ENCODE results near the gene TSSK3.

Gene TSSK3, protein sequence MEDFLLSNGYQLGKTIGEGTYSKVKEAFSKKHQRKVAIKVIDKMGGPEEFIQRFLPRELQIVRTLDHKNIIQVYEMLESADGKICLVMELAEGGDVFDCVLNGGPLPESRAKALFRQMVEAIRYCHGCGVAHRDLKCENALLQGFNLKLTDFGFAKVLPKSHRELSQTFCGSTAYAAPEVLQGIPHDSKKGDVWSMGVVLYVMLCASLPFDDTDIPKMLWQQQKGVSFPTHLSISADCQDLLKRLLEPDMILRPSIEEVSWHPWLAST

GRCh38 chr1:32362474-32363313, at the start of gene TSSK3, which contains the start of gene FAM229A:
Gene TSSK3 (plus strand): TSS chr1:32362539. CDS start chr1:32362702, 163 bp downstream.
Gene FAM229A (minus strand): TSS chr1:32362485. CDS start chr1:32362091, 394 bp downstream.
- no peak for DNase-seq (ENCODE audit: low read depth, low spot score)

DNA sequence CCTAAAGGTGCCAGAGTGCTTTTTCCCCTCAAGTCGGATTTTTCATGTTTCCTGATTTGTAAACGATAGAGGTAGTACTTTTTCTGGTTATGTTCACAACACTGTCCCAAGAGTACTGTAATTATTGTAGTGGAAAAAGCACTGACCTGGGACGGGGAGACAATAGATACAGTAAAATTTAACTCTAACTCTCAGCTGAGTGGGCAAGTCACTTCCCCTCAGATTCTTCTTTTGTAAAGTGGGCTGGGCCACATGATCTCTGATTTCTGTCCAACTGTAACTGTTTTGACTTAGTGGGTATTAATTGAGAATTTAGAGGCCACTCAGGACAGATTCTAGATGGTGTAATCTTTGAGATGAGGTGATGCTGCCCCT, 45.4 kb upstream of the TSSK3 start:
- DNase-seq (ENCODE audit: low read depth, low spot score) = no peak

DNA sequence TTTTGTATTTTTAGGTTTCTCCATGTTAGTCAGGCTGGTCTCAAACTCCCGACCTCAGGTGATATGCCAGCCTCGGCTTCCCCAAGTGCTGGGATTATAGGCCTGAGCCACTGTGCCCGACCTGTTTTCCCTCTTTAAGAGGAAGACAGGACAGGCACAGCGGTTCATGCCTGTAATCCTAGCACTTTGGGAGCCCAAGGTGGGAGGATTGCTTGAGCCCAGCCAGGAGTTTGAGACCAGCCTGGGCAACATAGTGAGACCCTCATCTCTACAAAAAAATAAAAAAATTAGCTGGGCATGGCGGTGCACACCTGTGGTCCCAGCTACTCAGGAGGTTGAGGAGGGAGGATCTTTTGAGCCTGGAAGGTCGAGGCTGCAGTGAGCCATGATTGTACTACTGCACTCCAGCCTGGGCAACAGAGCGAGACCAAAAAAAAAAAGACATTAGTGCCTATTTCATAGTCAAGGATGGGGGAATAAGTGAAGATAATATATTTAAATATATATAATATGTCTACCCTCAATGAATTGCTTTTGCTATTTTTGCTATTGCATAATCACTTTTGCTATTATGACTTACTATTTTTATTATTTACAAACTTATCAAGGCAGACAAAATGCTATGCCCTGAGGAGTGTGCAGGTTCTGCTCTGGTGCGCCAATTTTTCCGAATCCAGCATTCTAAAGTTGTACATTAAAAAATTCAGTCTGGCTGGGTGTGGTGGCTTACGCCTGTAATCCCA, 44.0 kb upstream of the TSSK3 start:
- no peak for DNase-seq (ENCODE audit: low read depth, low spot score)

- no peak for DNase-seq (ENCODE audit: low read depth, low spot score)
Measured at GRCh38 chr1:32321712-32322291, 40.5 kb upstream of the TSSK3 start.

- DNase-seq (ENCODE audit: low read depth, low spot score) = no peak
Measured at GRCh38 chr1:32327204-32327603, 35.1 kb upstream of the TSSK3 start.

DNA sequence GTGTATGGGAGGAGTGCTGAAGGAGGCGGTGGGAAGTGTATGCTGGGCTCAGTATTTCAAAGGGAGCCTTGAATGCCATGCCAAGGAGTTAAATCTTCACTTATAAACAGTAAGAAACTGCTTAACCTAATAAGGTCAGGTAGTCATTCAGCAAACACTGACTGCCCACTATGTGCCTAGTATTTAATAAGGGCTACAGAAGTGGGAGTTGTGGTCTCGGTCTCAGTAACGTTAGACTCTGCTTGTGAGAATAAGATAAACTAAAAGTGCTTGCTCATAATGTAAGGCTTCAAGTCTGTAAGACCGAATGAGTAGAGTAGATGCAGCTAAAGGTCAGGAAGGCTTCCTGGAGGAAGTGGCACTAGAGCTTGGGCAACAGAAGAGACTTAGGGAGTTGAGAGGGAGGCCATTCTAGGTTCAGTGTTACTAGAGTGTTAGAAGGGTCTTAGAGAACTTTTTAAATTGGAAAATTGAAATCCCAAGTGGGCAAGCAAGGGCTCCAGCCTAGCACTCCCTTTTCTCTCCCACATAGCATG, 32.3 kb upstream of the TSSK3 start:
- no peak for DNase-seq (ENCODE audit: low read depth, low spot score)

DNA sequence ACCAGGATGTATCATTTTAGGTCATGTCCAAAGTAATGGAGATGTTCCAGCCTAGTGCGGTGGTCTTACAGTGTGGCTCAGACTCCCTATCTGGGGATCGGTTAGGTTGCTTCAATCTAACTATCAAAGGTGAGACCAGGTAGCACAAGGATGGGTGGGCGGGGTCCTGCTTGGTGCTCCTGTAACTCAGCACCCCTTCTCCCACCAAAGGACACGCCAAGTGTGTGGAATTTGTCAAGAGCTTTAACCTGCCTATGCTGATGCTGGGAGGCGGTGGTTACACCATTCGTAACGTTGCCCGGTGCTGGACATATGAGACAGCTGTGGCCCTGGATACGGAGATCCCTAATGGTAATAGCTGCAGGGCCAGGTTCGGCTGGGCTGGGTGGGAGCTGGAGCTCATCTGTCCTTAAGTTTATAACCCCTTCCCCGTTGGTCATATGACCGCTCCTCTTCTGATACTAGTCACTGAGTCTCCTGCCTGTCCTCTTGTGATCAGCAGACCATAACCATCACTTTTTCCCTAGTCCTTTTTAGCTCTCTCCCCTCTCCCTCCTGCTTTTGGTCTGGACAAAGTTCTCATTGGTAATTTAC, 31.7 kb upstream of the TSSK3 start:
- DNase-seq (ENCODE audit: low read depth, low spot score) = no peak

DNA sequence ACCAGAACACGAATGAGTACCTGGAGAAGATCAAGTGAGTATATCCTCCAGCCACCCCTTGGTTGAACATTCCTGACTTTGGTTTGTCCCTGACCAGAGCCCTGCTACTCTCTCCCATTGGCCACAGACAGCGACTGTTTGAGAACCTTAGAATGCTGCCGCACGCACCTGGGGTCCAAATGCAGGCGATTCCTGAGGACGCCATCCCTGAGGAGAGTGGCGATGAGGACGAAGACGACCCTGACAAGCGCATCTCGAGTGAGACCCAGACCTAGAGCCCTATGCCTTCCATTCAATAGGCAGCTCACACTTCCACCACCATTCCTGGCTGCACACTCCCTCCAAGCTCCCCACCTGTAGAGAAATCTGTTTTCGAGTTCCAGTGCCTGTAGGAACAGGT, 30.8 kb upstream of the TSSK3 start:
- no peak for DNase-seq (ENCODE audit: low read depth, low spot score)

DNA sequence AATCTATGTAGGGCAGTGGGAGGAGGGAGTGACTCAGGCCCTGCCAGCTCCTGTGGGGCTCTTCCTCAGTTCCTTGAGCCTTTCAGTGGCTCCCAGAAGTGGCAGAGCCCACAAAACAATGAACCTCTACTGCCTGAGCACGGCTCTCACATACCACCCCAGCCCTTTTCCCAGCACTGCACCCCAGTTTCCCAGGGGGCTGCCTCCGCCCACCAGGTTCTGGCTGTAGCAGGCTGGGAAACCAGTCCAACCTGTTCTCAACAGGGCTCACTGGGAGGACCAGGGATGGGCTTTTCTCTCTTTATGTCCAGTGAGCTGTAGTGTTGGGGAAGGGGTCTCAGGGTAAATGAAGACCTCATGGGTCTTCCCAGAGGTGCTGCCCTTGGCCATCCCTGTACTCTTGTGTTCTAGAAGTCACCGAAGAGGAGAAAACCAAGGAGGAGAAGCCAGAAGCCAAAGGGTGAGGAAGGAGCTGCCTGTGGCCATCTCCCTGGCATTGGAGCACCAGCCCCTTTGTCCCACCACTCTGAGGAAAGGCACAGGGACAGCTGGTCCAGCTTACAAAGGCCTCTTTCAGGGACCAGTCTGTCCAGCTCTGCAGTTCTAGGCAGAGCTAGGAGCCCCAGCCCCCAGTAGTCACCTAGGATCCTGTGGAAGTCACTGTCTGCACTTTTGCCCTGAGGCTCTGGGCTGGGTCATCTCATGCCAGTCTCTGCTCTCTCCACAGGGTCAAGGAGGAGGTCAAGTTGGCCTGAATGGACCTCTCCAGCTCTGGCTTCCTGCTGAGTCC, 29.9 kb upstream of the TSSK3 start:
- no peak for DNase-seq (ENCODE audit: low read depth, low spot score)

DNA sequence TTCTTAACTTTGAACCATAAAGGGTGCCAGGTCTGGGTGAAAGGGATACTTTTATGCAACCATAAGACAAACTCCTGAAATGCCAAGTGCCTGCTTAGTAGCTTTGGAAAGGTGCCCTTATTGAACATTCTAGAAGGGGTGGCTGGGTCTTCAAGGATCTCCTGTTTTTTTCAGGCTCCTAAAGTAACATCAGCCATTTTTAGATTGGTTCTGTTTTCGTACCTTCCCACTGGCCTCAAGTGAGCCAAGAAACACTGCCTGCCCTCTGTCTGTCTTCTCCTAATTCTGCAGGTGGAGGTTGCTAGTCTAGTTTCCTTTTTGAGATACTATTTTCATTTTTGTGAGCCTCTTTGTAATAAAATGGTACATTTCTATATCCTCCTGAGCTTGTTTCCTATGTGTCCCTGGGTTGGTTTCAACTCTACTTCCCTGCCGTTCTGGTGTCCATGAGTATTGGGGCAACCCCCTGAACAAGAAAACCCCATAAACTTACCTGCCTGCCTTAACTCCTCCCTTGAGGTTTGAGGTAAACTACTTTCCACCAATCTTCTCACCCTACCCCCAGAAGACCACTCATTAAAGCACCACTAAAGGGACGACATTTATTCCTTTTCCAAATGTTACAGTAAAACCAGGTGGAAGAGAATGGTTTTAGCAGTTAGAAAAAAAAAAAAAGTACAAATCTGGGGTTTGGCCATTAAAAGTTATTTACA, 28.9 kb upstream of the TSSK3 start:
- no peak for DNase-seq (ENCODE audit: low read depth, low spot score)

DNA sequence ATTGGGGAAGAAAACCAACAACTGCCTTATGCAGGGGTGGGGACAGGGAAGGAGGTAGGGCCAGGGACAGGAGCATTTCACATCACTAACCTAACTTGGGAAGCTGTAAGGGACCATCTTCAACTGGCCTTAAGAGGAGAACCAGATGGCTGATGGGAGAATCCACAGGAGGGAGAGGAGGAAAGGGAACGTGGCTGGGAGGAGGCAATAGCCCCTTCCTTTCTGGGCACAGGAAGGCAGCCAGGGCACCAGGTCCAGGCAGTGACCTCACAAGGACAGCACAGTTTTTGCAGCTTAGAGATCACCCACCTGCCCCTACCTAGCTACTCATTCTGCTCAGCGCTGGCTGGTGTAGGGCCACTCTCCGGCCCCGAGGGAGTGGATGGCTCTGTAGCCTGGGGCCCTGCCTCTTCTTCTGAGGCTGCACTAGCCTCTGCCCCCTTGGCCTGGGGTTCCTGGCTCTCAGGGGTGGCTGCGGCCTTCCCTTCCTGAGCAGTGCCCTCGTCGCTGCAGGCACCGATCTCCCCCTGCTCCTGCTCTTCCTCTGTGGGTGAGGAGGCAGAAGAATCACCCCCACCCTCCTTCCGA, 28.0 kb upstream of the TSSK3 start:
- DNase-seq (ENCODE audit: low read depth, low spot score) = no peak

DNA sequence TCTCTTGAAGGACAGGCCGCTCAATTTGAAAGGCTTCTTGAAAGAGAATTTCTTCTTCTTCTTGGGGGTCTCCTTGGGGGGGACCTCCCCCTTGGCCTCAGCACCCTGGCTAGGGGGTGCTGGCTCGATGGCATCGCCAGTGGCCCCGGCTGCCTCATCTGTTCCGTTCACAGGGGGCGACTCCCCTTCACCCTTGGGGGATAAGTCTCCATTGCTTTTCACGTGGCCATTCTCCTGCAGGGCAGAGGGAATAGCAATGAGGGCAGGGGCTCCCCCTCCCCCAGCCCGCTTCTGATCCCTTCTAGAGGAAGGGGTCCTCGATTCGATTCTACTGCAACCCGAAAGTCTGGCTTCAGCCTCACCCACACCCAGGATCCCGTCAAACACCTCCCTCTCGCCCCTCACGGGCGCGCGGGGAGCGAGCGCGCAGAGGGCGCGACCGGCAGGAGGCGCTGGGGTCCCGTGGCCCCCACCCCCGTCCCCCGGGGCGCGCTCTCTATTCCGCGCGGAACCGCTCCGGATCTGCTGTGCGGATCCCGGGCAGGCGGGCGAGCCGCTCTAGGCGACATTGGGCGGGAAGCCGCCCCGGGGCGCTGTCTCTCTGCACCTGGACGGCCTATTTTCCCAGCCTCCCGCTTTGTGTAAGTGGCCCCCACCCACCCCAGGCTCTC, 27.3 kb upstream of the TSSK3 start:
- DNase-seq (ENCODE audit: low read depth, low spot score) = peak; percentile 81

DNA sequence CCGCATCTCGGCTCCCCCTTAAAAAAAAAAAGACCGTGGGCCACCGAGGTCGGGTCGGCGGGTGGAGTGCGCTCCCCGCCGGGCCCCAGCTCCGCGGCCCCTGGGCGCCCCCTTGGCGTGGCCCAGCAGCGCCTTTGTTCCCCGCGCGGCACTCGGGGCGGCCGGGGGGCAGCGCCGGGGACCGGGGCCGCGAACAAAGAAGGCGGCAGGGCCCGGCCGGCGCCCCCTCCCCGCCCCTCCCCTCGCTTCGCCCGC, 26.9 kb upstream of the TSSK3 start:
- DNase-seq (ENCODE audit: low read depth, low spot score) = no peak

- peak; percentile 91 for DNase-seq (ENCODE audit: low read depth, low spot score)
Measured at GRCh38 chr1:32335790-32336590, 26.3 kb upstream of the TSSK3 start, which contains the start of gene MARCKSL1. Gene MARCKSL1 (minus strand): TSS chr1:32336233. CDS start chr1:32336033, 200 bp downstream.

GRCh38 chr1:32336591-32336932, 25.8 kb upstream of the TSSK3 start:
- DNase-seq (ENCODE audit: low read depth, low spot score) = no peak

- DNase-seq (ENCODE audit: low read depth, low spot score) = peak; percentile 58
Measured at GRCh38 chr1:32336963-32337675, 25.2 kb upstream of the TSSK3 start.

DNA sequence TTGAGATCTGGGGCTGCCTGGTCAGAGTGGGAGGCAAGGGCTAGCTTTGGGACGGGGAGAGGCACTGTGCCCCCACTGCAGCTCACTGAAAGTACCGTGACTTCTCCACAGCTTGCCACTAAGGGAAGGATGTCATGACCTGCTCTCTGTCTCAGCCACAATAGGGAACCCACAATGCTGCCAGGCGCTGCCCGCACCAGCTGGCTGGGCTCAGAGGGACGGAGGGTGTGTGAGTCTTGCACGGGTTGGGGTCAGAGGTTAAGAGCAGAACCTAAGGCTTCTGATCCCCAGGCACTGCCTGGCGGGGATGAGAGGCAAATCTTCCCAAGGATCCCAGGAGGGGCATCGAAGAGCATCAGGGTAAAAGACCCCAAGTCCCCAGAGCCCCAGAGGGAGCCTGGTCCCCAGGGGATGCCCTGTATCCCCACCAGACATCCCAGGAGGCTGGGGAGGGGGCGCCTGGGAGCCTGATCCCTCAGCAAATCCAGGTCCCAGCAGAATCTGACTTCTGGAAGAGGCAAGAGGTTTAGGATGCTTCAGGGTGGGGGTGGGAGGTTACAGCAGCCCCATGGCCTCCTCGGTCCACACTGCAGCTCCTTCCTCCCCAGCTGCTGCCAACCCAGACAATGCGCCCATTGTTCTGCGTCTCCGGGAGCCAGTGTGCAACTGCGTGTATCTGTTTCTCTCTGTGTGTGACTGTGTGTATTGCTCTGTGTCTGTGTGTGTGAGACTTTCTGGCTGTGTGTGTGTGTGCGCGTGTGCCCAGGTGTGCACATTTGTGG, 24.3 kb upstream of the TSSK3 start:
- peak; percentile 68 for DNase-seq (ENCODE audit: low read depth, low spot score)
